CD4-positive, alpha-beta memory T cell (primary cell): ENCODE data around the gene NUCB2. TPM values are rescaled to one million over a fixed set of nuclear protein-coding genes. Genes with fewer than 3 reads are reported as not detected.

Experiments used
- CTCF ChIA-PET: fragments of 350-600 bp; sonication (Branson Sonifier 250); formaldehyde crosslinking; loops from one replicate; lab custom pipeline; 2021; ENCODE audit warnings: inconsistent platforms; ENCODE audit not compliant: partially characterized antibody; lab: Charles Lee
- POLR2A ChIA-PET: fragments of 350-600 bp; sonication (Branson Sonifier 250); formaldehyde crosslinking; loops from one replicate; lab custom pipeline; 2021; ENCODE audit not compliant: partially characterized antibody; lab: Charles Lee
- DNase-seq, 5 donors: peaks; one replicate each; pipeline versions ENCODE4 v3.0.0 to v3.0.0-alpha.2; 2020 to 2022; ENCODE audit warnings: mixed read lengths in 1 of 5
- H3K27ac ChIP-seq: one replicate; pipeline ENCODE4 v1.7.0; 2013; ENCODE audit warnings: low read depth, low read length
- H3K27me3 ChIP-seq: 2 replicates; pipeline ENCODE4 v1.7.0; 2013; ENCODE audit warnings: mild to moderate bottlenecking, low read length, moderate library complexity; ENCODE audit not compliant: insufficient read depth
- H3K36me3 ChIP-seq: 2 replicates; pipeline ENCODE4 v1.7.0; 2013; ENCODE audit warnings: mild to moderate bottlenecking, low read length, moderate library complexity; ENCODE audit not compliant: insufficient read depth
- H3K4me1 ChIP-seq: 2 replicates; pipeline ENCODE4 v1.7.0; 2013; ENCODE audit warnings: mild to moderate bottlenecking, low read length, moderate library complexity; ENCODE audit not compliant: insufficient read depth
- H3K4me3 ChIP-seq, 2 donors: one replicate each; pipeline ENCODE4 v1.7.0; 2013; ENCODE audit warnings: low read length in 2 of 2, mild to moderate bottlenecking in 1 of 2
- H3K9me3 ChIP-seq, 2 donors: one replicate each; pipeline ENCODE4 v1.7.0; 2013; ENCODE audit warnings: low read length in 2 of 2, control low read depth in 1 of 2; ENCODE audit not compliant: control insufficient read depth in 1 of 2
- H3K27ac Mint-ChIP-seq, 7 donors: one replicate each; pipeline ENCODE4 v1.8.0; 2020 to 2021; ENCODE audit warnings: mixed read lengths in 7 of 7, mild to moderate bottlenecking in 6 of 7, inconsistent platforms in 3 of 7, moderate library complexity in 3 of 7
- H3K27me3 Mint-ChIP-seq, 2 donors: one replicate each; pipeline ENCODE4 v1.8.0; 2020 to 2021; ENCODE audit warnings: mixed read lengths in 2 of 2
- H3K36me3 Mint-ChIP-seq, 2 donors: one replicate each; pipeline ENCODE4 v1.8.0; 2020 to 2021; ENCODE audit warnings: mixed read lengths in 2 of 2, inconsistent platforms in 1 of 2, mild to moderate bottlenecking in 1 of 2
- H3K4me1 Mint-ChIP-seq, 4 donors: one replicate each; pipeline ENCODE4 v1.8.0; 2020 to 2021; ENCODE audit warnings: mixed read lengths in 4 of 4, mild to moderate bottlenecking in 1 of 4
- H3K4me3 Mint-ChIP-seq, 8 donors: one replicate each; pipeline ENCODE4 v1.8.0; 2020 to 2021; ENCODE audit warnings: mixed read lengths in 8 of 8, mild to moderate bottlenecking in 7 of 8, moderate library complexity in 6 of 8, inconsistent platforms in 3 of 8
- H3K9me3 Mint-ChIP-seq, 8 donors: one replicate each; pipeline ENCODE4 v1.8.0; 2020 to 2021; ENCODE audit warnings: mixed read lengths in 8 of 8, mild to moderate bottlenecking in 5 of 8, inconsistent platforms in 3 of 8, moderate library complexity in 1 of 8
- intact Hi-C: fragments of 100-400 bp; cut with micrococcal nuclease; formaldehyde crosslinking; loops from one replicate; pipeline ENCODE4 v1.15.1; 2023
- polyA plus RNA-seq, 2 donors: library from polyadenylated mRNA; unstranded; fragments of 300-500 nt; fragmentation: Illumina TruSeq; gene quantifications; one replicate each; pipeline ENCODE4 v1.2.3, GENCODE V29; 2021
- total RNA-seq, 2 experiments: library from RNA; stranded (reverse); gene quantifications; one replicate each; pipeline ENCODE4 v1.2.3, GENCODE V29; 2021

Gene NUCB2
- total and polyA plus RNA-seq, 4 experiments from 2014 or later, result 53.2 to 116 (median 86.2) TPM

DNA sequence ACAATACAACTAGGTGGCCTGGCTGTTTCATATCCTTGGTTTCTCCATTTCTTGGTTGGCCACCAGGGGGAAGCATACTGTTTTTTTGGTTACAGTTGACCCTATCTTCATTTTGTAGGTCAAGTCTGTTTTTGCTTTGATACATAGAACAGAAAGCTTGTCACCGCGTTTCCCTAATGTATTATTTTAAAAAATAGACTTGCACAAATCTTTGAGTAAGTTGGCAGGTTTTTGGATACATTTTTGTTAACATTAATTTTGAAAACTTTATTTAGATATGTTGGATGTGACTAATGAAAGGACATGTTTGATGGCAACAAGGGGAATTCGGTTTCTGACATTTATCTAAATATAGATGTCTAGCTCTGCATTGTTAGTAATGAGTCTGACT lies 78.1 kb downstream of the NUCB2 start:
- intact Hi-C loops, result loop anchor here (1.0 to 5.0 kb wide), 2 partner anchors 124 to 277 kb away; partner anchors contain the start of gene RPS13
- Histone ChIP-seq H3K9me3 (no peaks in the 10 kb centered on the region), H3K27me3 (no peaks in the 10 kb centered on the region), H3K4me3 (no peak overlapping the region), H3K27ac (no peak overlapping the region), H3K36me3 (no peaks in the 10 kb centered on the region), H3K4me1 (peaks cover 29% of the 10 kb centered on the region)
- peak overlapping the region in 7 of 8 donors; percentile 74 to 98 (median 94) for H3K4me3 Mint-ChIP-seq
- peaks cover 0 to 1% of the 10 kb centered on the region in 2 donors for H3K27me3 Mint-ChIP-seq
- ChIA-PET POLR2A (interaction anchor here (0.6 to 3.9 kb wide), 8 partner anchors 10 to 278 kb away, joined by 3 to 30 read pairs (median 4); partner anchors contain the start of genes NUCB2 and PIK3C2A), CTCF (interaction anchor here (0.9 to 3.8 kb wide), 16 partner anchors 9 to 174 kb away, joined by 3 to 26 read pairs (median 5); partner anchors contain the start of genes KCNJ11 and NUCB2)
- DNase-seq, result peak; percentile 62 to 71 (median 65)
- H3K27ac Mint-ChIP-seq, result peak overlapping the region in 5 of 7 donors; percentile 22 to 76 (median 64)
- H3K9me3 Mint-ChIP-seq, result peaks cover 0 to 4% (median 0%) of the 10 kb centered on the region in 8 donors
- peaks cover 0 to 6% of the 10 kb centered on the region in 2 donors for H3K36me3 Mint-ChIP-seq
- H3K4me1 Mint-ChIP-seq, result peaks cover 17 to 44% (median 28%) of the 10 kb centered on the region in 4 donors

DNA sequence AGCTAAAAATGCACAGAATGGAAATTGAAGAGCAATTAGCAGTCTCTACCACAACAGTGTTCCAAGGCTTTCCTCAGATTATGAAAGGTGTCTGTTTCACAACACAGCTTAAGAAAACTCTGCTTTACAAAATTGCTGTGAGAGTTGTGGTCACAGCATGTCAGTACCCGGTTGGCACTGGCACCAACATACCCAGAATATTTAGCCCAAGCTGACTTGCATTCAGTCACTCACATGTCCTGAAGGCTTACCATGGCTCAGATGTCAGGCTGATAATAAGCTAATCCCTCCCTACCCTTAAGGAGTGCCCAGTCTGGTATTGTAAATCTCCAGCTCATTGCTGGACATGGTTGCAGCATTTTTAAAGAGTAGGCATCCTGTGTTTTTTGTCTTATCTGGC lies 90.0 kb downstream of the NUCB2 start:
- Histone ChIP-seq H3K27me3 (no peaks in the 10 kb centered on the region), H3K9me3 (peaks cover 0 to 12% of the 10 kb centered on the region in 2 donors), H3K4me3 (no peak overlapping the region), H3K36me3 (no peaks in the 10 kb centered on the region), H3K4me1 (no peaks in the 10 kb centered on the region), H3K27ac (no peak overlapping the region)
- Mint-ChIP-seq H3K4me3 (no peak overlapping the region), H3K4me1 (no peaks in the 10 kb centered on the region), H3K36me3 (peaks cover 35 to 48% of the 10 kb centered on the region in 2 donors), H3K9me3 (peaks cover 0 to 33% (median 24%) of the 10 kb centered on the region in 8 donors), H3K27me3 (no peaks in the 10 kb centered on the region), H3K27ac (no peak overlapping the region)
- DNase-seq, result no peak
- ChIA-PET CTCF (interaction anchor here (1.0 to 2.1 kb wide), 6 partner anchors 12 to 162 kb away, joined by 3 to 15 read pairs (median 4); partner anchors contain the start of gene KCNJ11), POLR2A (no interaction called here)
- intact Hi-C loops, result no loop called here

DNA sequence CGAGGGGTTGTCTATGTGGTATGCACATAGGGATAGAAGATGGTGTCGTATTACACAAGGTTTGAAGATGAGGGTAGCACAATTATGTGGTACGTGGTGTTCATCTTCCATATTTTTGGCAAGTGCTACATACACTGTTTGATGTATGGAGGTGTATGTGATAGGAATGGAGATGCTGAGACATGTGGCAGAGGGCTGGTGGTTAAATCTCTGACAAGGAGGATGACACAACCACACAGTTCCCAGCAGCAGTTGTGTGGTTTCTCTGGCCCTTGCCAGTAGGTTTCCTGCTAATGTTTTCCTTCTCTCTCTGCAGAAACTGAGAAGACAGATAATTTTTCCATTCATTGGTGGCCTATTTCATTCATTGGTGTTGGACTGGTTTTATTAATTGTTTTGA lies 92.0 kb downstream of the NUCB2 start:
- no peaks in the 10 kb centered on the region for H3K4me1 ChIP-seq
- H3K4me3 ChIP-seq, result no peak overlapping the region
- Mint-ChIP-seq H3K9me3 (peaks cover 0 to 52% (median 40%) of the 10 kb centered on the region in 8 donors), H3K27ac (no peak overlapping the region), H3K36me3 (peaks cover 52 to 65% of the 10 kb centered on the region in 2 donors), H3K4me3 (no peak overlapping the region), H3K27me3 (no peaks in the 10 kb centered on the region), H3K4me1 (no peaks in the 10 kb centered on the region)
- CTCF ChIA-PET, result interaction anchor here (2.1 kb wide), 1 partner anchor 14 kb away, joined by 15 read pairs; no protein-coding TSS in a partner anchor
- POLR2A ChIA-PET, result no interaction called here
- DNase-seq, result no peak
- H3K36me3 ChIP-seq, result no peaks in the 10 kb centered on the region
- H3K27me3 ChIP-seq, result no peaks in the 10 kb centered on the region
- intact Hi-C loops, result no loop called here
- peaks cover 0 to 26% of the 10 kb centered on the region in 2 donors for H3K9me3 ChIP-seq
- no peak overlapping the region for H3K27ac ChIP-seq

DNA sequence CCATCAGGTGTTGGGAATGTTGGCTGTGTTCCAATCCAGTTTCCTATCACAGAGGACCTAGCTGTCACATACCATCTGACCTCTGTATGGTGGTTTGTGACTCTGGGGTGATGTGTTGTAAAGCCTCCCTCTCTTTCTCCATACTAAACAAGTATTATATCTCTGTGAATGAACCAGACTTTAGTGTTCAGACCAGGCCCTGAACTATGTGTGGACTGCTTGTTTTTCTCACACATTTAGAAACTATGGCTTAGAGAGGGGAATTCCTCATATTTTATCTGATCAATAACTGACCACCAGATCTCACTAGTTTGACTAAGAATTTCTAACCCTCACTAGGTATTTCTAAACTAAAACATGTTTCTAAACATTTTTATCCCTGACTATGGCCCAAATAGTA lies 92.6 kb downstream of the NUCB2 start:
- Mint-ChIP-seq H3K36me3 (peaks cover 52 to 67% of the 10 kb centered on the region in 2 donors), H3K9me3 (peaks cover 0 to 55% (median 42%) of the 10 kb centered on the region in 8 donors), H3K27me3 (no peaks in the 10 kb centered on the region), H3K27ac (no peak overlapping the region), H3K4me1 (no peaks in the 10 kb centered on the region), H3K4me3 (no peak overlapping the region)
- peaks cover 0 to 26% of the 10 kb centered on the region in 2 donors for H3K9me3 ChIP-seq
- CTCF ChIA-PET, result interaction anchor here (2.3 kb wide), 1 partner anchor 15 kb away, joined by 9 read pairs; no protein-coding TSS in a partner anchor
- H3K36me3 ChIP-seq, result no peaks in the 10 kb centered on the region
- no peaks in the 10 kb centered on the region for H3K4me1 ChIP-seq
- DNase-seq, result no peak
- POLR2A ChIA-PET, result no interaction called here
- H3K4me3 ChIP-seq, result no peak overlapping the region
- intact Hi-C loops, result no loop called here
- no peaks in the 10 kb centered on the region for H3K27me3 ChIP-seq
- no peak overlapping the region for H3K27ac ChIP-seq

DNA sequence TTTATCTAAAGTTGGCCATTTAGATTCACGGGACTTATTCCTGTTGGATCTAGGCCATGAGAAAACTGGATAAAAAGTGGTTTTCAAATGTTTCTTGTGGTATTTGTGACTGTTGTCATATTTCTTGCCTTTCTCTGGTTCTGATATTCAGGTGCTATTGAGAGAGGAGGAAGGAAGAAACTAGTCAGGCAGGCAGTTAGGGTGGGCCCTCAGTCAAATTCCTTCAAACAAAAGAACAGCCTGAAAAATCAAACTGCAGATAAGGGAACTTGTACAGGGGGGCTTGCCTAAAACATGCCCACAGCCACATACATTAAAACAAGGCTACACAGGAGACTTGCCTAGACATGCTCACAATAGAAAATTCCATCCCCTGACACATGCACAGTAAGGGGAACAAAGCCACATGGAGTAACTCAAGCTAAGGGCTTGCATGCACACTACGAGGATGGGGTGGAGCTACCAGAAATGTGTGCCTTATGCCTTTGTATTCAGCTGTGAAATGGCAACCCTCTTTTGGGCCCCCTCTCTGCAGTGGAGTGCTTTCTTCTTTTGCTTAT lies 93.2 kb downstream of the NUCB2 start:
- no peak overlapping the region for H3K4me3 Mint-ChIP-seq
- DNase-seq, result no peak
- H3K27ac ChIP-seq, result no peak overlapping the region
- no peaks in the 10 kb centered on the region for H3K36me3 ChIP-seq
- H3K27me3 Mint-ChIP-seq, result no peaks in the 10 kb centered on the region
- ChIA-PET CTCF (interaction anchor here (2.3 kb wide), 1 partner anchor 14 kb away, joined by 9 read pairs; no protein-coding TSS in a partner anchor), POLR2A (no interaction called here)
- no peaks in the 10 kb centered on the region for H3K27me3 ChIP-seq
- no peaks in the 10 kb centered on the region for H3K4me1 ChIP-seq
- no peak overlapping the region for H3K4me3 ChIP-seq
- peaks cover 0 to 26% of the 10 kb centered on the region in 2 donors for H3K9me3 ChIP-seq
- peaks cover 53 to 73% of the 10 kb centered on the region in 2 donors for H3K36me3 Mint-ChIP-seq
- intact Hi-C loops, result no loop called here
- peaks cover 0 to 58% (median 42%) of the 10 kb centered on the region in 8 donors for H3K9me3 Mint-ChIP-seq
- H3K4me1 Mint-ChIP-seq, result no peaks in the 10 kb centered on the region
- no peak overlapping the region for H3K27ac Mint-ChIP-seq

DNA sequence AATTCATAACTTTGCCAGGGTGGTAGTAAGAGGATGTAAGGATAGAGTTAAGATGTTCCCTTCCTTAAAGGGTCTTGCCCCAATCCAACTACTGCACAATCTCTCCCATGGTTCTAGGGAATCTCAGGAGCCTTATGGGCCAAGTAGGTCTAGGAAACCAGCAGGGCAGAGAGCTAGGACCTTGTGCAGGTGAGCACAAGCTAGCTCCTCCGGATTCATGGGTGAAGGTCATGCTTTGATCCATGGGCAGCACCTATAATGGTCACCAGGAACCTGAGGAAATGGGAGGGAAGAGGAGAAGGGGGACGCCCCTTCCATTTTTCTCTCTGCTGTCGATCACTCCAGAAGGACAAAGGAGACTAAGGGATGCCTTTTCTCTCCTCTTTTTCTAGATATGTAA lies 95.1 kb downstream of the NUCB2 start:
- Histone ChIP-seq H3K27me3 (no peaks in the 10 kb centered on the region), H3K36me3 (no peaks in the 10 kb centered on the region), H3K9me3 (peaks cover 0 to 26% of the 10 kb centered on the region in 2 donors), H3K27ac (no peak overlapping the region), H3K4me3 (no peak overlapping the region), H3K4me1 (no peaks in the 10 kb centered on the region)
- intact Hi-C loops, result no loop called here
- Mint-ChIP-seq H3K27ac (no peak overlapping the region), H3K36me3 (peaks cover 53 to 73% of the 10 kb centered on the region in 2 donors), H3K27me3 (no peaks in the 10 kb centered on the region), H3K9me3 (peaks cover 0 to 58% (median 42%) of the 10 kb centered on the region in 8 donors), H3K4me1 (no peaks in the 10 kb centered on the region), H3K4me3 (no peak overlapping the region)
- CTCF ChIA-PET, result no interaction called here
- POLR2A ChIA-PET, result no interaction called here
- DNase-seq, result no peak

DNA sequence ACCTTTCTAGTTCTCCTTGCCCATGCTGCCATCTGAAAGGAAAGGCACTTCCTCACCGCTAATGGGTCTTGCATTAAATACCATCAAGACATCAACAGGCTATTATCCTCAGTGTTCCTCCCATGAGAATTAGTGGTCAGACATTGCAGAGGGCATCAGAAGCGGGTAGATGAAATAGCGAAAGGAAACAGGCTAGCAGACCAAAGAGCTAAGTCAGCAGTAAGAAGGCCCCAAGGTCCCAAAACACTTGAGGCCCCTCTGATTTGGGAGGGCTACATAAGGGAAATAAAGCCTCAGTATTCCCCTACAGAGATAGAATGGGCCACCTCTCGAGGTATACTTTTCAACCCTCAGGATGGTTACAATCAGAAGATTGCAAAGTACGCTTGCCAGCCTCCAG lies 99.0 kb downstream of the NUCB2 start:
- intact Hi-C loops, result no loop called here
- H3K4me3 Mint-ChIP-seq, result no peak overlapping the region
- H3K4me1 ChIP-seq, result no peaks in the 10 kb centered on the region
- no peak overlapping the region for H3K27ac Mint-ChIP-seq
- H3K9me3 Mint-ChIP-seq, result peaks cover 0 to 39% (median 26%) of the 10 kb centered on the region in 8 donors
- no peak overlapping the region for H3K4me3 ChIP-seq
- no peaks in the 10 kb centered on the region for H3K36me3 ChIP-seq
- no peaks in the 10 kb centered on the region for H3K27me3 Mint-ChIP-seq
- H3K4me1 Mint-ChIP-seq, result no peaks in the 10 kb centered on the region
- DNase-seq, result no peak
- H3K9me3 ChIP-seq, result peaks cover 0 to 24% of the 10 kb centered on the region in 2 donors
- H3K27me3 ChIP-seq, result no peaks in the 10 kb centered on the region
- ChIA-PET CTCF (interaction anchor here (0.9 to 2.0 kb wide), 4 partner anchors 8 to 13 kb away, joined by 3 to 6 read pairs (median 4); partner anchors contain the start of gene KCNJ11), POLR2A (no interaction called here)
- no peak overlapping the region for H3K27ac ChIP-seq
- peaks cover 28 to 43% of the 10 kb centered on the region in 2 donors for H3K36me3 Mint-ChIP-seq
